GM18508 (cell line): ENCODE measurements around the gene OR2A2.
"Not testable (repeated sequence)": the region's sequence is repeated elsewhere in the genome, so short reads cannot be mapped to it uniquely, and the experiment has no call there.

Experiments used
- ATAC-seq: cut with Tn5 transposase; IDR thresholded peaks from one replicate; pipeline ENCODE4 v1.9.1; 2021; ENCODE audit warnings: moderate number of reproducible peaks; ENCODE audit not compliant: insufficient read depth, unreplicated experiment

The OR2A2 gene, protein sequence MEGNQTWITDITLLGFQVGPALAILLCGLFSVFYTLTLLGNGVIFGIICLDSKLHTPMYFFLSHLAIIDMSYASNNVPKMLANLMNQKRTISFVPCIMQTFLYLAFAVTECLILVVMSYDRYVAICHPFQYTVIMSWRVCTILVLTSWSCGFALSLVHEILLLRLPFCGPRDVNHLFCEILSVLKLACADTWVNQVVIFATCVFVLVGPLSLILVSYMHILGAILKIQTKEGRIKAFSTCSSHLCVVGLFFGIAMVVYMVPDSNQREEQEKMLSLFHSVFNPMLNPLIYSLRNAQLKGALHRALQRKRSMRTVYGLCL

DNA sequence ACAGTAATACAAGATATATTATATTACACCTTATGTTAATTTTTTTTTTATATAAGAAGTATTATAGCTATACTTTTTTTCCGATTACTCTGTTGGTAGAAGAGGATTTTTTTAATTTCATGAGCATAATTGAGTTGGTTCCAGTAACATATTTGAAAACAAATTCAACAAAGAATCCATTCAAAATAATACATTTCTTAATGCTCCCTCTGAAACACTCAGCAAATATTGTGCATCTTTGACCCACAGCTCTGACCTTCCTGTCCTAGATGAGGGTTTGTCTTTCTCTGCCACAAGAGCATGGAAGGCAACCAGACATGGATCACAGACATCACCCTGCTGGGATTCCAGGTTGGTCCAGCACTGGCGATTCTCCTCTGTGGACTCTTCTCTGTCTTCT lies at the start of gene OR2A2:
OR2A2 (plus strand) TSS at position 301 of the 400 bp plus-strand sequence; CDS start at position 301, 0 bp downstream.
- ATAC-seq, result no peak

DNA sequence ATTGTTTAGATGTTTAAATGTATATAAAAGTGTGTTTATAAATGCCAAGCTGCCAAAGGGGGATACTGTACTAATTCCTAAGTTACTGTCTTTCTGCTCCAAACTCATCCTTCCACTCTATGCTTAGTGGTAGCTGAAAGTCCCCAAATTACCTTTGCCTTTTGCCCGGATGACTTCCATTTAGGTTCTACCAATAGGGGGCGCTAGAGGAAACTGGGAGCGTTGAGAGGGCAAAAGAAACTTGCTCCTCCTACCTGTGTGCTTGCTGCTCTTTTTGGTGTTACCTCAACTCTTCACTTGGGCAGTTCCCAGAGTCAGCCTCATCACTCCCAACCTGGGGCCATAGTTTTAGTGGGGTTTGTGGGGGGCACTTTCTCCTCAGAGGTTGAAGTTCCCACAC lies 45.7 kb upstream of the OR2A2 start:
- no peak for ATAC-seq

DNA sequence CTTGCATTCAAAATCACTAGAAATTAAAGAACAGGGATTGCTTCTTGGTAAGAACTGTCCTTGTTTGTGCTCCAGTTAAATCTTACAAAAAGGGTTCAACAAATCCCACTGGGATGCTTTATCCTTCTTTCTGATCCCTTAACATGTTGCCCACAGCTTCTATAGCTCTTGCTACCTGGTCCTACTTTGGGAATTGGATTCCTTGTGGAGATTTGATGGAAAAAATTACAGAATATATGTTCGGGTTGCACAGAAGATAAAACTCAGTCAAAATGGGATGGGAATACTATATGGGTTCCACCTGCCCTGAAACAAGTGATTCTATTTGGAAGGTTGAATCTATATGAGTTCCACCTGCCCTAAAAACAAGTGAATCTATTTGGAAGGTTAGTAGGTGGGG lies 39.9 kb upstream of the OR2A2 start, which contains the start of gene OR2A25:
OR2A25 (plus strand) TSS at position 301 of the 400 bp plus-strand sequence. CDS start 4,409 bp downstream, outside the sequence.
- ATAC-seq, result no peak

DNA sequence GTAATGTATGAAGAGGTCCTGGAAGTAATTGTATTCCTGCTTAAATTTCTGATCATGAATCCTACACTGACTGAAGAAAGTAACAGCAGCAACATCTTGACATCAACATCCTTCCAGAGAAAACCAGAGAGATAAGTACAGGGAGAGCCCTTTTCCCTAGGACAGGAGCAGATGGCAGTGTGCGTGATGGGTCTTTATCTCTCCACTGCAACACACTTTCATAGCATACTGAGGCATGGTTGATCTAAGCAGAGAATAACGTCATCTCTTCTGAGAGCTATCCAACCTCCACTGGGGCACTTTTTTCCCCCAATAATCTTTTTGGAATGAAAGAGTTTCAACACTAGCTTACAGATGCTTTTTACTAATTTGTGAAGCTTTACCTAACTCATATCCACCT lies 39.4 kb upstream of the OR2A2 start:
- no peak for ATAC-seq

DNA sequence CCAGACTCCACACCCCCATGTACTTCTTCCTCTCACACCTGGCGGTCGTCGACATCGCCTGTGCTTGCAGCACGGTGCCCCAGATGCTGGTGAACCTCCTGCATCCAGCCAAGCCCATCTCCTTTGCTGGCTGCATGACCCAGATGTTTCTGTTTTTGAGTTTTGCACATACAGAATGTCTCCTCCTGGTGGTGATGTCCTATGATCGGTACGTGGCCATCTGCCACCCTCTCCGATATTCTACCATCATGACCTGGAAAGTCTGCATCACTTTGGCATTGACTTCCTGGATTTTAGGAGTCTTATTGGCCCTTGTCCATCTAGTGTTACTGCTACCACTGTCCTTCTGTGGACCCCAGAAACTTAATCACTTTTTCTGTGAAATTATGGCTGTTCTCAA lies 35.0 kb upstream of the OR2A2 start:
- no peak for ATAC-seq

DNA sequence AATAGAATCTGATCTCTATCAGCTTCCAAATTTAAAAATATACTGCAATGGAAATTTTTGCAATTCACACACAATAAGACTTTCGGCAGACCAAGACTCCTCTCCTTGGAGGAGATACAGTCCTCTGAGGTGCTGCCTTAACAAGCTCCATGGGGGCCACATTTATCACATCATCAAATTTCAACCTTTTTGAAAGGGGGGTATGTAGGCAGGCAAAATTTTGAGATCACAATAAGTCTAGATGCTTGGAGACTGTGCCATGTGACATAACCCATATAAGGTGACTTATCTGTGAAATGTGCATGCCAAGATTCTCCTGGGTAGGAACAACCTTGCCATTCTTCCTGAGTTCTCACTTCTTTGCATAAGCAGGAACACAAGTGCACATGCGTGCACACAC lies 23.4 kb upstream of the OR2A2 start, which contains the start of gene OR2A12:
OR2A12 (plus strand) TSS at position 301 of the 400 bp plus-strand sequence. CDS start 8,830 bp downstream, outside the sequence.
- ATAC-seq, result no peak

DNA sequence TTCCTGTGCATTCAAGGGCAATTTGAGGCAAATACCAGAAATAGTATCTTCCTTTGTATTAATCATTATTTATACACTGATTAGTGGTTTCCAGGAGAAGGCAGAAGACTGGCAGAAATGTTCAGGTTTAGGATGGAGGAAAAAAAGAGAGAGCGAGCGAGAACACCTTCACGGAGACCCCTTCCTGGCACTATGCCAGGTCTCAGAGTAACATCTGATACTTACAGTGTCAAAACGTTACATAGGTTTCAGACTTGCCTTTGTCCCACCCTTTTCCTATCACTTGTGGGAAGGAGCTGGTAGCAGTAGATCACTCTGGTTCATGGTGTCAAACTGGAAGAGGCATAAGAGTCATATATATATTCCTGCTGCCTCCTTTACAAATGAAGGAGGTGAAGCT lies 22.7 kb upstream of the OR2A2 start:
- no peak for ATAC-seq

DNA sequence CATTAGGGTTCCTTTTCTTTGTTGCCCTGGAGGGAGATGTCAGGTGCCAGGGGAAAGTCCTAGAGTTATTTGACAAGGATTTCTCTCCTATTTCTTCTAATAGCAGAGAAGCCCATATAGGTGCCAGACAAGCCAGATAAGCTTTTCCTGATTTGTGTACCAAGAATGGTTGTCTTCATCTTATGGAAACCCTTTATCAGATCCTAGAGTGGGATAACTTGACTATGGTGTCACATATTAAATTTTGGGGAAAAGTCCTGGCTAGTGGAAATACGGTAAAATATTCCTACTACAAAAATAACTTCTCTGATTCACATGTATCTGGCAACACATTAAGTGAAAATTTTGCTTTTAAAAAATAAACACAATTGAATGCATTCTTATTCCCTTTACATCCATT lies 22.2 kb upstream of the OR2A2 start:
- no peak for ATAC-seq

DNA sequence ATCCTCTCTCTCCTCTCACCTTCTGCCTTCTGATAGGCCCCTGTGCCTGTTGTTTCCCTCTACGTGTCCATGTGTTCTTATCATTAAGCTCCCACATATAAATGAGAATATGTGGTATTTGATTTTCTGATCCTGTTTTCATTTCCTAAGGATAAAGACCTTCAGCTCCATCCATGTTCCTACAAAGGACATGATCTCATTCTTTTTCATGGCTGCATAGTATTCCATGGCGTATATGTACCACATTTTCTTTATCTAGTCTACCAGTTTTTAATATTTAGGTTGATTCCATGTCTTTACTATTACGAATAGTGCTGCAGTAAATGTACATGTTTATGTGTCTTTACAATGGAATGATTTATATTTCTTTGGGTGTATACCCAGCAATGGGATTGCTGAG lies 18.7 kb upstream of the OR2A2 start:
- ATAC-seq, result no peak

DNA sequence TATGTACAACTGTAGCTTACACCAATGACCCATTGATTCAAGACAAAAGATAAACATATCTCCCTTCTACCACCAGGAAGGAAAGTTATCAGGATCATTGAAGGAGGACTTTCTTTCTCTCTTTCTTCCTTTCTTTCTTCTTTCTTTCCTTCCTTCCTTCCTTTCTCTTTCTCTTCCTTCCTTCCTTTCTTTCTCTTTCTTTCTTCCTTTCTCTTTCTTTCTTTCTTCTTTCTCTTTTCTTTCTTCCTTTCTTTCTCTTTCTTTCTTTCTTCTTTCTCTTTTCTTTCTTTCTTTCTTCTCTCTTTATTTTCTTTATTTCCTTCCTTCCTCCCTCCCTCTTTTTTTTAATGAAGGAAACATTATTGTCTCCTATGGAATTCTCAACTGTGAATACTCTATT lies 10.6 kb upstream of the OR2A2 start:
- no peak for ATAC-seq

DNA sequence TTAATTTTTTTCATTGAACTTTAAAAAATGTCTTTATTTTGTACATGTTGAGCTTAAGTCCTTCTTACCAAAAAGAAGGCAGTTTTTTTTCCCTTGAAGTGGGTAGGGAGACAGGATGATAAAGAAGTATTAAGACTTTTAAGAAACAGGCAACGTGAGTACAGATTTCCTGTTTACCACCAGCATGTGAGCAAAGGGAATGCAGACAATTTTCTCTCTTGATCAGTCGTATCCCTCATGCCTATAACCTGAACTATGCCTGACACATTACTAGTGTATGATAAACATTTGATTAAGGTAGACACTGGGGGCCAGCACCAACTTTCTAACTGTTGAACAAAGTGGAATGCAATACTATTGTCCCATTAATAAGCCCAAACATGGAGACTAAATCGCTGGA lies 8.8 kb upstream of the OR2A2 start:
- ATAC-seq, result no peak

DNA sequence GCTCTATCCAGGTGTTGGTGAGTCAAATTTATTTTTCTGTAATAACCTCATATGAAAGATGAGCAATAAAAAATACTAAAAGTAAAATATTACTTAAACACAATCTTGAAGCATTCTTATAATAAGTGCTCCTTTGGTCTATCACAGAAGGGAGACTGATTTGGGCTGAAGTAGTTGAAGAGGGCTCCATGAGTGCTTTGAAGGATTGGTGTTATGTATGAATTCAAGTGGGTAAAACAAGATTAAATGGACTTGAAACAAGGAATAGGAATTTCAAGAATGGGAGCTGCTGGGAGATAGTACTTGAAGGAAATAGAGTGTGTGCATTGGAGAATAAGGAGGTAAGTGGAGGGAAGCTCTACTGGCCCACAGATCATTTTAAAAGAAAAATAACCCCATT lies 7.3 kb upstream of the OR2A2 start:
- ATAC-seq, result no peak

DNA sequence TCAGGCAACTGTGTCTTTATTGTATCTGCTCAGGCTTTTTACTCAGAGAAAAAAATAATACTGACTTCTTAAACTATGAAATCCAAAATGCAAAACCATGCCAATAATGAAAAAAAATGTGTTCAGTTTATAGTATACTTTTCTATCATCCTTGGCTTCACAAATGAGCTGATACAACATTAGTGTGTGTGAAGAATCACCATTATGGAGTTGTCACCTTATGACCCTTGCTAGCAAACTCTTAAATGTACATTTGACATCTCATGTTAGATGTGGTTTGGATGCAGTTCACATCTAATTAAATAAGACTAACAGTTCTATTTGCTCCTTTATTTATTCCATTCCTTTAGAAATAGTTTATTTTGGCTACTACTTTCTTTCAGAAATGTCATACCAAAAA lies 4.2 kb upstream of the OR2A2 start:
- ATAC-seq, result no peak

DNA sequence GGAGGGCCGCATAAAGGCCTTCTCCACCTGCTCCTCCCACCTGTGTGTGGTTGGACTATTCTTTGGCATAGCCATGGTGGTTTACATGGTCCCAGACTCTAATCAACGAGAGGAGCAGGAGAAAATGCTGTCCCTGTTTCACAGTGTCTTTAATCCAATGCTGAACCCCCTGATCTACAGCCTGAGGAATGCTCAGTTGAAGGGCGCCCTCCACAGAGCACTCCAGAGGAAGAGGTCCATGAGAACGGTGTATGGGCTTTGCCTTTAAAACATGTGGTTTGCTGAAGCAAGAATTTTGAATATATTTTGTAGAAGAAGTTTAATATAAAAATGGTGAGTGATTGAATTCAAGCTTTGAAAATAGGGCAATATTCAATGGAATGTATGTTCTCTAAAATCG lies 889 bp downstream of the OR2A2 start:
- ATAC-seq, result no peak

DNA sequence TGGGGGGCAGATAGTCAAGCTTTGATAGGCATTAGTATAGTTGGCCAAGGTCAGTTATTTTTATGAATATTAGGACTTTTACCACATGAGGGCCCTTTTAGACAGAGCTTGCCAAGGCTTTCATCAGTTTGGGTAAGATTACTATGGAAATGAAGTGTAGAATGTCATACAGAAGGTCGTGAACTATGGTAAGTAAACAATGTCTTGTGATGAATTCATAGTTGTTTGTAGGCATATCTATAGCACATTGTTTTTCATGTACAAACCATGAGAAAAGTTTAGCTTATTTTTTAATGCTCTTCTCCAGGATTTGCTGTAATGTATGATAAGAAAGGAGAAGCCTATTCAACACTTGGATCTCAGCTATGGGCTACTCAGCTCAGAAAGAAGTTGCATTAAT lies 4.3 kb downstream of the OR2A2 start:
- no peak for ATAC-seq

DNA sequence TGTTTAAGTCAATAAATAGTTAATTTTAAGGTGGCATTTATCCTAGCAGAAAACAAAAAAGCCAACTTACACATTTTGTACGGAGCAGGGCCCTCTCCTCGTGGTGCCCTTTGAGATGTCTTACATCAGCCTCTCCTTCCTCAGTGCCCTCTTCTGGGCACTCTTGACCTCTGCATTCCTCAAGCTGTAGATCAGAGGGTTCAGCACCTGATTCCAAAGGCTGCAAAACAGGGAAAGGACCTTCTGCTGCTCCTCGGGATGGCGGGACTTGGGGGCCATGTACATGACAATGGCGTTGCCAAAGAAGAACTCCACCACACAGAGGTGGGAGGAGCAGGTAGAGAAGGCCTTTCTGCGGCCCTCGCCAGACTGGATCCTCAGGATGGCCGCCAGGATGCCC lies 9.0 kb downstream of the OR2A2 start:
- ATAC-seq, result no peak

DNA sequence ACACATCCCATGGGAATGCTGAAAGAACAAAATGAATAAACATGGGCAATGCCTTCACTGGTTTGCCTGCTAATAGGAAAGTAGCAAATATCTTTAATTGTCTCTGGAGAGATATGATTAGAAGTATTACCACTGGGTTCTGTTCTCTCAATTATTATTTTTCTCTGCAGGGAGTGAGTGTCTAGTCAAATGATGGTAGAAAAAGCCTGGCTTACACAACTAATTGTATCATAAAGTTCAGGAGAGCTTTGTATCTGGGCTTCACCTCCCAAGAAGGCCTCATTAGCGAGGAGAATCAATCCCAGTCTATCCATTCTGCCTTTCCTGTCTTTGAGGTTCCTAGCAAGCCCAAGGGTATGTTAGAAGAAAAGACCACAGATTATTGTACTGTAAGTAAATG lies 13.5 kb downstream of the OR2A2 start, which contains the start of gene OR2A14:
OR2A14 (plus strand) TSS at position 301 of the 400 bp plus-strand sequence. CDS start 5,937 bp downstream, outside the sequence.
- no peak for ATAC-seq

DNA sequence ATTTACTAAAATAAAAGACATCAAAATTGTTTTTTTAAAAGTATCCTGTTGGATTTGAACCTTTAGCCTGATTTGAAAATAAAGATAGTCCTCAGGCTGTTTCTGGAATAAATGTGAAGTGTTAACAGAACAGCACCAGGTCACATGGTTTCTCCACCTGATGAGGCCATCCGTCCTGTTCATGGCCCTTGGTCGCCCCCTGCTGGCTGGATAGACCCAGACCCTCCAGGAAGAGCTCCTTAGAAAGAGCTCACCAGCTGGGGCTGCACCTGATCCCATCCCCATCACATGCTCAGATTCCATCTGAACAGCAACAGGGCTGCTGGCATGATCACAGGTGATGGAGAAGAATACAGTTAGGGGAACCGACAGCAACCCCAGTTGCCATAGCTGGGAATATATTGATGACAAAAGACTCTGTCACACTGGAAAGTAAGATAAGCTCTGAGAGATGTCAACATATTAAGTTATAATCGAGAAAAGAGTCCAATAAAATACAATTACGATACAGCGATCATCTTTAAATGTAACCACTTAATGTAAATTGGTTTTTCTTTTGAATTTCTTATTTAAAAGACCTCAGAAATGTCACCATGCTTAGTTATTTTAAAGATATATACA lies 18.4 kb downstream of the OR2A2 start:
- ATAC-seq, result peak; percentile 96

DNA sequence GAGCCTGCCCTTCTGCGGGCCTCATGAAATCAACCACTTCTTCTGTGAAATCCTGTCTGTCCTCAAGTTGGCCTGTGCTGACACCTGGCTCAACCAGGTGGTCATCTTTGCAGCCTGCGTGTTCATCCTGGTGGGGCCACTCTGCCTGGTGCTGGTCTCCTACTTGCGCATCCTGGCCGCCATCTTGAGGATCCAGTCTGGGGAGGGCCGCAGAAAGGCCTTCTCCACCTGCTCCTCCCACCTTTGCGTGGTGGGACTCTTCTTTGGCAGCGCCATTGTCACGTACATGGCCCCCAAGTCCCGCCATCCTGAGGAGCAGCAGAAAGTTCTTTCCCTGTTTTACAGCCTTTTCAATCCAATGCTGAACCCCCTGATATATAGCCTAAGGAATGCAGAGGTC lies 20.2 kb downstream of the OR2A2 start:
- not testable (repeated sequence) for ATAC-seq

DNA sequence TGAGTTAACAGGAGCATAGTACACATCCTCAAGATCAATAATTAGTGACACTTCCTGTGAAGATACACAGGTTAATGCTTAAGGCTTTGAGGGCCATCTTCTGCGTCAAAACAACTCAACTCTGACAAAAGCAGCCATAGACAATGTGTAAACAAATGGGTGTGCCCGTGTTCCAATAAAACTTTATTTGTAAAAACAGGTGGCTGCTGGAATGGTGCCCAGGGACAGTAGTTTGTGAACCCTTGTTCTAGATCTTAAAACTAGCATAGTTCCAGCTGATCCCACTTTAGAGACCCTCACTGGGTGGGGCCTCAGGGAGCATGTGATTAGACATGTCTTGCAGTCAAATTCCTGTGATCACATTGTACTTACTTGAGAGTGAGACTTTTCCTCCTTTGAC lies 21.3 kb downstream of the OR2A2 start:
- no peak for ATAC-seq

DNA sequence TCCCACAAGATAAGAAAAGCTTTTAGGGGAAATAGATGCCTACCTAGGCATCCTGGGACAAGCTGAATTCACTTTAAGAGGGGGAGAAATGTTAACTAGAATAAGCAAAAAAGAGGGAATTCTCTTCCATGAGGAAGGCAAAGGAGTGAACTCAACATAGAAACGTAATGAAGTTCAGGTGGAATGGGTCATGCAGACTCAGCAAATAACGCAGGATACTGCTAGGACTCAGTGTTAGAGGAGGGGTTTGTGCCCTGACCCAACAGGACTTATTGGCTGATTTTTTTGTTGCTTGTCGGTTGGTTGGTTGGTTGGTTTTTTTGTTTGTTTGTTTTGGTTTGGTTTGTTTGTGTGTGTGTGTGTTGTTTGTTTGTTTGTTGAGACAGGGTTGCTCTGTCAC lies 22.9 kb downstream of the OR2A2 start:
- ATAC-seq, result no peak

DNA sequence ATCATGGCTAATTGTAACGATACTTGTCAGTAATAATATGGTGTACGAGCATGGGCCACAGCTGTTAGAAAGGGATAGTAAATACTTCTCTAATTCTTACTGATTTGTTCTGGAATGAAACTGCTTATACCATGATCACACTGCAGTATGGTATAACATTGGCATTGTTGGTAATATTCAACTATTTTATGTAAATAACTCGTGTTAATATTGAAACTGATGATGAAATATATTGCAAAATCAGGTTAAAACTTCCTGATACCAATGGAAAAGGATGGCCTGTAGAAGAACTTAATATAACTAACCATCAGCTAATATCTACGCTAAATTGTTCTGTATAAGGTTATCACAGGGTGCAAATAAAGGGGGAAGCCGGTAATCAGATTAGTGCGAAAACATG lies 23.9 kb downstream of the OR2A2 start:
- ATAC-seq, result no peak
